GM20000 (cell line): ENCODE measurements around the gene MMRN2.
"Not testable (repeated sequence)": the region's sequence is repeated elsewhere in the genome, so short reads cannot be mapped to it uniquely, and the experiment has no call there.

ENCODE experiments used
- DNase-seq: peaks from one replicate; pipeline ENCODE4 v3.0.0; 2012; ENCODE audit warnings: low spot score
- CTCF ChIP-seq: IDR thresholded peaks from 2 replicates; pipeline ENCODE4 v1.5.1; 2012; ENCODE audit warnings: mild to moderate bottlenecking, control low read depth; ENCODE audit errors: extremely low read depth, missing control alignments

The MMRN2 gene

GRCh38 chr10:86956848-86957448 lies 467 bp downstream of the MMRN2 start:
- TF ChIP-seq CTCF, result no peak
- no peak for DNase-seq

GRCh38 chr10:86956195-86956847 lies 1.1 kb downstream of the MMRN2 start:
- no peak for TF ChIP-seq CTCF
- DNase-seq, result no peak

GRCh38 chr10:86955501-86956194 lies 1.8 kb downstream of the MMRN2 start:
- DNase-seq, result no peak
- TF ChIP-seq CTCF, result no peak

GRCh38 chr10:86954681-86955500 lies 2.5 kb downstream of the MMRN2 start:
- DNase-seq, result no peak
- no peak for TF ChIP-seq CTCF

GRCh38 chr10:86953747-86954680 lies 3.4 kb downstream of the MMRN2 start:
- no peak for DNase-seq
- TF ChIP-seq CTCF, result no peak

- not testable (repeated sequence) for DNase-seq
Measured at GRCh38 chr10:86952697-86953096, 4.7 kb downstream of the MMRN2 start.

GRCh38 chr10:86952106-86952505 lies 5.3 kb downstream of the MMRN2 start:
- no peak for DNase-seq
- TF ChIP-seq CTCF, result no peak
